HG03045 (cell line): ENCODE data around the gene MAG.
A peak's percentile ranks its signal among the peaks of the same experiment; 100 is the strongest.

Experiments used
- ATAC-seq: cut with Tn5 transposase; IDR thresholded peaks from one replicate; pipeline ENCODE4 v1.9.1; 2021; ENCODE audit warnings: mild to moderate bottlenecking, moderate library complexity; ENCODE audit not compliant: unreplicated experiment

Gene MAG, protein sequence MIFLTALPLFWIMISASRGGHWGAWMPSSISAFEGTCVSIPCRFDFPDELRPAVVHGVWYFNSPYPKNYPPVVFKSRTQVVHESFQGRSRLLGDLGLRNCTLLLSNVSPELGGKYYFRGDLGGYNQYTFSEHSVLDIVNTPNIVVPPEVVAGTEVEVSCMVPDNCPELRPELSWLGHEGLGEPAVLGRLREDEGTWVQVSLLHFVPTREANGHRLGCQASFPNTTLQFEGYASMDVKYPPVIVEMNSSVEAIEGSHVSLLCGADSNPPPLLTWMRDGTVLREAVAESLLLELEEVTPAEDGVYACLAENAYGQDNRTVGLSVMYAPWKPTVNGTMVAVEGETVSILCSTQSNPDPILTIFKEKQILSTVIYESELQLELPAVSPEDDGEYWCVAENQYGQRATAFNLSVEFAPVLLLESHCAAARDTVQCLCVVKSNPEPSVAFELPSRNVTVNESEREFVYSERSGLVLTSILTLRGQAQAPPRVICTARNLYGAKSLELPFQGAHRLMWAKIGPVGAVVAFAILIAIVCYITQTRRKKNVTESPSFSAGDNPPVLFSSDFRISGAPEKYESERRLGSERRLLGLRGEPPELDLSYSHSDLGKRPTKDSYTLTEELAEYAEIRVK

DNA sequence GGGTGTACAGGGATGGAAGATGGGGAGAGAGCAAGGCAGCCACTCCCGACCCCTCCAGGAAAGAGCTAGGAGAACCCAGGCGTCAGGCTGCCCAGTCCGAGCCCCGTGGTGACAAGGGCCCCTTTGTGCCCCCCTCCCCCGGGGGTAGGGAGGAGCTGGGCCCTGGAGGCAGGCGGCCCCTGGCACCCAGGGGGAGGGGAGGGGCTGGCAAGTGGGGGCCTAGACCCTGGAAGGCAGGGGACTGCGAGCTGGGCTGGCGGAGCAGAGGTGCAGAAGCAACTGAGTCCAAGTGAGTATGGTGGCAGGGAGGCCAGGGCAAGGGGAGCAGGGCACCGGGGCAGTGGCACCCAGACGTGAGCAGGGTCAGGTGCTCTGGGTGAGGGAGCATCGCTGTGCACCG is at the start of gene MAG:
MAG (plus strand) TSS at position 246 of the 400 bp plus-strand sequence. CDS start 3,248 bp downstream, outside the sequence.
- no peak for ATAC-seq

DNA sequence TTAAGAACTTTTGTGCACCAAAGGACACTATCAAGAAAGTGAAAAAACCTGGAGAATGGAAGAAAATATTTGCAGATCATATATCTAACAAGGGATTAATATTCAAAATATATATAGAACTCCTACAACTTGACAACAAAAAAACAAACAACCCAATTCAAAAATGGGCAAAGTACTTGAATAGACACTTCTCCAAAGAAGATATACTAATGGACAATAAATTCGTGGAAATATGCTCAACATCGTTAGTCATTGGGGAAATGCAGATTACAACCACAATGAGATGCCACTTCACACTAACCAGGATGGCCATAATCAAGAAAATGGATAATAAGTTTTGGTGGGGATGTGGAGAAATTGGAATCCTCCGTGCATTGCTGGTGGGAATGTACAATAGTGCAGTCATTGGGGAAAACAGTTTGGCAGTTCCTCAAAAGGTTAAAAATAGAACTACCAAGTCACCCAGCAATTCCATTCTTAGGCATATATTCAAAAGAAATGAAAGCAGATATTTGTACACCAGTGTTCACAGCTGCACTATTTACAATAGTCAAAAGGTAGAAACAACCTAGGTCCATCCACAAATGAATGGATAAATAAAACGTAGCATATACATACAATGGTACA is 45.4 kb upstream of the MAG start:
- ATAC-seq: no peak

DNA sequence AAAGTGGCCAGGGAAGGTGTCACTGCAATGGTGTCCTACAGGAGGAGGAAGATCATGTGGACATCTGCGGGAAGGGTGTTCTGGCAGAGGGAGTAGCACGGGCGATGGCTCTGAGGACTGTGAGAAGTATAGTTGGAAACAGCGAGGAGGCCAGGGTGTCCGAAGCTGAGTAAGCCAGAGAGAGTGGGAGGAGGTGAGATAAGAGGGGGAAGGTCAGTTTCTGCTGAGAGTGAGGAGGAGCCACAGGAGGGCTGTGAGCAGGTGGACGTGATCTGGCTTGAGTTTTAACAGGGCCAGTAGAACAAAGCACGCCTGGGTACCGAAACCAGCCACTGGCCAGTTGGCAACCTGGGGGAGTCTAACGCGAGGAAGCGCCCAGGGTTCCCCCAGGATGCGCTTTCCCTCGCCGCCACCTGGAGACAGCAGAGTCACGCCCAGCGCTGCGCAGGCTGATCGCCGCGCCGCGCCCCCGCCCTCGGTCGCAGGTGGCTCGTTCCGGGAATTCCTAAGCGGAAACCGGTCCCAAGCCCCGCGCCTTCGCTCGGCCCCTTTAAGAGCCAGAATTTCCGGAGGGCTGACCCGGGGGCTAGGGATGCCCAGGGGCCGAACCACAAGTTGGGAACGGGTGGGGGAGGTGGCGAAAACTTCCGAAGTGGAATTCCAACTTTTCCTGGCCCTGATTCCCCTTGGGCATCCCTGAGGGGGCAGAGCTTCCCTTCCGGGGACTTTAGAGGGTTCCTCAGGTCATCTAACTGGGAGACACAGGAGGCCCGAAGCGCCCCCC is 44.2 kb upstream of the MAG start:
- peak; percentile 44 for ATAC-seq

DNA sequence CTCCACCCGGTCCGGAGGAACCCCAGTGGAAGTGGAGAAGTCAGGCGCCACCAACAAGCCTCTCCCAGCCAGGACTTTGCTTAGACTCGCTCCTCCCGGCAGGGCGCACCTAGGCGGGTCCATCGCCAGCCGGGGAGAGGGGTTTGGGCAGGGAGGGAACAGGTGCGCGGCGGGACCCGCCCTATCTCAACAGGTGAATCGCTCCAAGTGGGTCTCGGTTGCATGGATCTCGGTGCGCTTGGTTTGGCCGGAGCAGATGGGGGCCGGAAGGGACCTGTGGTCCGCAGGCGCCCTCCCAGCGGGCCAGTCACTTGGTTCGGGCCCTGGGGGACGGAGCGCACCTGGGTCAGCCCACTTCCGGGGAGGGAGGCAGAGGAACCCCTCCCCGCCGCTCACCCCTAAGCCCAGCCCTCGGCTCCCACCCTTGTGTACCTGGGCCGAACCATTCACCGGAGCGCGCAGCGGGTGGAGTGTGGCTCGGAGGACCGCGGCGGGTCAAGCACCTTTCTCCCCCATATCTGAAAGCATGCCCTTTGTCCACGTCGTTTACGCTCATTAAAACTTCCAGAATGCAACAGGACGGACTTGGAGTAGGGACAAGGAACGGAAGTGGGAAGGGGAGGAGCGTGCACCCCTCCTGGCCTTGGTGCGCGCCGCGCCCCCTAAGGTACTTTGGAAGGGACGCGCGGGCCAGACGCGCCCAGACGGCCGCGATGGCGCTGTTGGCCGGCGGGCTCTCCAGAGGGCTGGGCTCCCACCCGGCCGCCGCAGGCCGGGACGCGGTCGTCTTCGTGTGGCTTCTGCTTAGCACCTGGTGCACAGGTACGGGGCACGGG is 43.4 kb upstream of the MAG start, which contains the start of gene LSR:
LSR (plus strand) TSS at position 693 of the 836 bp plus-strand sequence; CDS start at position 714, 21 bp downstream.
- peak; percentile 75 for ATAC-seq

DNA sequence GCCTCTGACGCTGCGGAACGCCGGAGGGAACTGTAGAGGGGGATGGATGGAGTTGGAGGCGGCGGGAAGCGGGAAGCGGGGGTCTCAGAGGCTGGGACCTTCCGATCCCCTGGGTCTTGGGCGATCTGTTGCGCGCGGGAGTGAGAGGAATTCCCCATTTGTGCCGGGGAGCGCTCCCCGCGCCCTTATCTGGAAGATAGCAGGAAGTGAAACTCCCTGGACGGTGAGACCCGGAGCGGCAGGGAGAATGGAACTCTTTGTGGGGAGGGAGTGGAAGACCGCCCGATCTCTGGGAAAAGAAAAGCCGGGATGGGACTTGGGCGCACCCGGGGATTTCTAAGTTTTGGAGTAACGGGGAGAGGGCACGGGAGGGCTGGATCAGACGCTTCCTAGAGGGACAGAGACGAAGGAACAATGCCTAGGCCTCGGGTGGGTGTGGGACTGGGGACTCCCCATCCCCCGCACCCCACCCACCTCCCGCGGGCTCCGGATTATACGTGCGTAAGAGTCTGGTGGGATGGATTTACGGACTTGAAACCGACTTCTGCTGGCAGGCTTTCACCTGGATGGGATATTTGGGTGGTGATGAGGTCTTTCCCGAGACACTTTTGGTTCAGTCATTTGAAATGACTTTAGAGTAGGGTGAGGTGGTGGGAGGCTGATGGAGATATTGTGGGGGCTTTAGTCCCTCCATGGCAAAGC is 42.7 kb upstream of the MAG start:
- ATAC-seq: peak; percentile 6

DNA sequence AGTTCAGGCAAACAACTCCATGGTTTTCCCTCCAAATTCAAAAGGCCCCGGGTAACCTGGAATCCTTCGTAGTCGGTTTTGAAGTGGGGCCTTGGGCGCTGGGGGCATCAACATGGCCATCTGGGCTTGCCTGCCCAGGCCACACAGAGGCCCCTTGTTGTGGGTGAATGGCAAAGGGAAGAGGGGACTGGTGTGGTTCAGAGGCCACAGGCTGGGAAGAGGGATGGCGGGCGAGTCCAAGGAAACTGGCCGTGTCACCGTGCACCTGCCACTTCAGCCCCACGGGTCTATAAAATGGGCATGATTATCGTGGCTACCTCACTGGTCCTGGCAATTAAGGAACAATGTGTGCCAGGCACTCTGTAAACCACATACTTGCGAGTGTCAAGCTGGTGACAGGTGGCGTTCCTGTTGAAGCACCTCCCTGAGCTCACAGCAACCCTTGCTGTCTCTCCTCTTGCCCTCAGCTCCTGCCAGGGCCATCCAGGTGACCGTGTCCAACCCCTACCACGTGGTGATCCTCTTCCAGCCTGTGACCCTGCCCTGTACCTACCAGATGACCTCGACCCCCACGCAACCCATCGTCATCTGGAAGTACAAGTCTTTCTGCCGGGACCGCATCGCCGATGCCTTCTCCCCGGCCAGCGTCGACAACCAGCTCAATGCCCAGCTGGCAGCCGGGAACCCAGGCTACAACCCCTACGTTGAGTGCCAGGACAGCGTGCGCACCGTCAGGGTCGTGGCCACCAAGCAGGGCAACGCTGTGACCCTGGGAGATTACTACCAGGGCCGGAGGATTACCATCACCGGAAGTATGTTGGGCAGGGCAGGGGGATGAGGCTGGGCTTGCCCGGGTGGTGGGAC is 41.9 kb upstream of the MAG start:
- no peak for ATAC-seq

DNA sequence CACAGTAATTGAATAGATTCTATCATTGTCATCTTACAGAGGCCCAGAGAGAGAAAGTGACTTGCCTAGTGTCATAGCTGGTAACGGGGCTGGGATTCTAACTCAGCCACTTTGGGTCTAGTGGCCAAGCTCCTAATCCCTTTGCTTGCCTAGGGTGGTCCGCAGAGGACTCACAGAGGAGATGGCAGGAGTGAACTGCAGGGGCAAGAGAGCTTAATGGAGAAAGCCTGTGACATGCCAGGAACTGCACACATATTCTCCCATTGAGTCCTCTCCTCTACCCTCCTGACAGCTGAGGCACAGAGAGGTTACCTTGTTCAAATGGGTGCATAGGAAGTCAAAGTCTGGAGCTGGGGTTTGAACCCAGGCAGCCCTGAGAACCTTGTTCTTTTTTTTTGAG is 40.5 kb upstream of the MAG start:
- no peak for ATAC-seq

DNA sequence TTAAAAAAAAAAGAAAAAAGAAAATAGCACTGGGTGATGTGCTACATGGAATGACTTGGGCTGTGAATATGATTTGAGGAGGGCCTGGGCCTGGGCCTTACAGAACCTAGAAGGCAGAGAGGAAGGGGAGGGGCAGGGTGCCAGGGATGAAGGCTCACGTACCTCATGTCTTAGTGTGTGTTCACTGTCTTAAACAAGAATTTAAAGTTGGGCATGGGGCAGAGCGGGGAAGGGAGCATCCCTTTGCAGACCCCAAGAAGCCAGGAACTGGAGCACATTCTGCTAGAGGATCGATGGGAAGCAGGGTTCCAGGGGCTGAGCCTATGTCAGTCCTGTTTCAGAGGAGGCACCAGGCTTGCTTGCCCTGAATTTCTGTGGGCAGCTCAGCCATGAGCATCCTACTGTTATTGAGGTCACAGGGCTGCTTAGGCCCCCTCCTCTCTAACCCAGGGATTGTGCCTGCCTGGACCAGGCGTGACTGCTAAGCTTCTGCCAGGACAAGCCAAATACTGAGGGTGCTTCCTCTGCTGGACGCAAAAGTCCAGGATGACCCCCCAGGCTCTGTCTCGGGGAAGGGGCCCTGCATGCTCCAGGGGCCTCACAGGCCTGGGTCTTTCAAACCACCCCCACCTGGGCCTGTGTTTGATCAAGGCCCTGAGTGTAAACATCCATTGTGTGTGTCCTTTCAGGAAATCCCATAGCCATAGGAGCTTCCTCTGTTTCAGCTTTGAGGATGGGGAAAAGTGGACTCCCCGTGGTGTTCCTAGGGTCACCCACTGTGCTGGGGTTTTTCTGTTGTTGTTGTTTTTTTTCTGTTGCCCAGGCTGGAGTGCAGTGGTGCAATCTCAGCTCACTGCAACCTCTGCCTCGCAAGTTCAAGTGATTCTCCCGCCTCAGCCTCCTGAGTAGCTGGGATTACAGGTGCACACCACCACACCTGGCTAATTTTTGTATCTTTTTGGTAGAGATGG is 38.4 kb upstream of the MAG start:
- ATAC-seq: no peak

DNA sequence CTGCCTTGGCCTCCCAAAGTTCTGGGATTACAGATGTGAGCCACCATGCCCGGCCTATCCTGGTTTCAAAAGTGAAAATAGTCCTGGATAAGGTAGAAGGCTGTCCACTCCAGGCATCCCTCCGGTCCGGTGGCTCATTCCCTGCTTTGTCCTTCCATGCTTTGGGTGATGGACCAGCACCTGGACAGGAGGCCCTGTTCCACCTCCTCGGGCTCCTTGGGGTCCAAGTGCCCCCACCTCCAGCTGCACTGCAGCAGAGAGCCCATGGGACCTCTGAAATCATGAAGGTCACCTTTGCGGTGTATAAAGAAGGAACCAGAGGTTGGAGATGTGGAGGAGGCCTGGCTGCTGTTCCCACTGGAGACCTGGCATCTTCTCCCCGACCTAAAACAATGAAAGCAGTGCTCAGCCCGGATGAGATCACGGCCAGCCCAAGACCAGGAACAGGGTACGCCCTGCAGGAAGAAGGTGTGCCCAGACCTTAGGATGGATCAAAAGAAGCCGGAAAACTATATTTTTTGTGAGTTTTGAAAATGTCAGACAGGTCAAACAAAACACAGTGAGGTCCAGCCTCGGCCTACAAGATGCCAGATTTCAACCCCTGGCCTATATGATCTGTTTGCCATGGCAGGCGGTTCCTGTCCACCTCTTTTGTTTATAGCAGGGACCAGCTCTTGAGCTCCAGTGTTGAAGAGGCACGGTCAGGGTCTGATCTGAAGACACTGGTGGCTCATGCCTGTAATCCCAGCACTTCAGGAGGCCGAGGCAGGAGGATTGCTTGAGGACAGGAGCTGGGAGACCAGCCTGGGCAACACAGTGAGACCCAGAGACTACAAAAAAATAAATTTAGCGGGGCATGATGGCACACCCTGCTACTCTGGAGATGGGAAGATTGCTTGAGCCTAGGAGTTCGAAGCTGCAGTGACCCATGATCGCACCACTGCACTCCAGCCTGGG is 37.3 kb upstream of the MAG start:
- ATAC-seq: no peak

DNA sequence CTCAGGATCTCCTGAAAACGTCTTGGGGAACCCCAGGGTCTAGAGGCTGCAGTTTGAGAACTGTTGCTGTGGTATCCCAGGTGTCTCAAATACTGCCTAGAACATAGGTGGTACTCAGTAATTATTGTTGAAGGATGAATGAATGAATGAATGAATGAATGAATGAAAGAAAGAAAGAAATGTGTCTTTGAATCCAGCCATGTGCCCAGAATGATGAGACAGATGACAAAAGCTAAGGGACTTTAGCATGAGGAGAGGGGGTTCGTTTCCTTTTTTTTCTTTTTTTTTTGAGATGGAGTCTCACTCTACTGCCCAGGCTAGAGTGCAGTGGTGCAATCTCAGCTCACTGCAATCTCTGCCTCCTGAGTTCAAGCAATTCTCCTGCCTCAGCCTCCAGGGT is 35.4 kb upstream of the MAG start:
- ATAC-seq: no peak

DNA sequence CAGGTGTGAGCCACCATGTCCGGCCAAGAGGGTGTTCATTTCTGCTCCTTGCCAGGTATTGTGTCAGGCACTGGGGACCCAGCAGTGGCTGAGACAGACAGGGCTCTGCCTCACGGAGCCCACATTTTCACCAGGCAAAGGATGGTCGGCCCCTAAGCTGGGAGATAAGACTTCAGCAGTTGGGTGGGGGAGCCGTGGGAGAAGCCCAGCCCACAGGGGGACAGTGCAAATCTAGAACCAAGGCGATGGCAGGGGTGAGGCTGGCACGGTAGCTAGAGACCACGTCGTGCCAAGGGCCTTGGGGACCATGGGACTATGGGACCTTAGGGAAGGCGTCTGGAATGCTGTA is 34.9 kb upstream of the MAG start:
- no peak for ATAC-seq

DNA sequence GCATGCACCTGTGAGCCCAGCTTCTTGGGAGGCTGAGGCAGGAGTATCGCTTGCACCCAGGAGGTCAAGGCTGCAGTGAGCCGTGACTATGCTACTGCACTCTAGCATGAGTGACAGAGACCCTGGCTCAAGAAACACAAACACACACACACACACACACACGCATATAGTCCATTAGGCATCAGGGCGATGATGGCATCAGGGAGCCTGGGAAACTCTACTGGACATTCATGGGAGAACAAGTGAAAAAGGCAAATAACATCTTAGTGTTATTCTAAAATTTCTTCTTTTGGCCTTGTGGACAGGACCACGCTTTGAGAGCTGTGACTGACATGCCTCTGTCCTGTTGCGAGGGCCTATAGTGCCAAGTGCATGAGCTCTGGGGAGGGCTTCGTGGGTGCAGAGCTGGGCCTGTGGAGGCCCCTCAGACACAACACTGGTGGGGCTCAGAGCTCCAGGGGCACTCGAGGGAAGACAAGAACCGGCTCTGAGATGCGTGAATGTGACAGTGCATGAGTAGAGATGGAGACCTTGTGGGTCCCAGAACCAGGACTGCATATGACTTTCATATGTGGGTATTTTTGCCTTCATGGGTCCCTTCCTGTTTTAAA is 31.2 kb upstream of the MAG start:
- no peak for ATAC-seq

DNA sequence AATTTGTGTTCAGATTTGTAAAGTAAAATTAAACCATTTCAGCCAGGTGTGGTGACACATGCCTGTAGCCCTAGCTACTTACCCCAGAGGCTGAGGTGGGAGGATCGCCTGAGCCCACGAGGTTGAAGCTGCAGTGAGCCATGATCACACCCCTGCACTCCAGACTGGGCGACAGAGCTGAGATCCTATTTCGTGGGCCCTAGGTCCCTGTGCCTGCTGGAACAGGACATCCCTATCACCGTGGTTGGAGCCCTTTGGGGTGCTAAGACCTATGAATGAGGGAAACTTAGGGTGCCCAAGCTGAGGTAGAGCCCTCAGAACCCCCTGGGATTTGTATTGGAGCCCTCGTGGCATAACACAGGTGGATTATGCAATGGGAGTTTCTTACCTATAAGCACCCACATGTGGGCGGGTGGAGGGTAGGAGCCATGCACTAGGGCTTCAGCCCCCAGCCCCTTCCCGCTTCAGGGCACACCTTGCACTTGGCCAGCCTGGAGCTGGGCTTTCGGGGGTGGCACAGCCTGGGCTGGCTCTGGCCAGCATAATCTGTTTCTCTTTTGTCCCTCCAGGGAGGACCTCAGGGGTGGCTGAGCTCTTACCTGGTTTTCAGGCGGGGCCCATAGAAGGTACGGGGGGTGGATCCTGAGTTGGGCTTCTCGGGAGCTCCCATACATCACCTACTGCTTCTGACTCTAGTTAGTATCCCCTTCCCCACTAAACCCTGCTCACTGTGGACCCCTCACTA is 30.4 kb upstream of the MAG start:
- ATAC-seq: no peak

DNA sequence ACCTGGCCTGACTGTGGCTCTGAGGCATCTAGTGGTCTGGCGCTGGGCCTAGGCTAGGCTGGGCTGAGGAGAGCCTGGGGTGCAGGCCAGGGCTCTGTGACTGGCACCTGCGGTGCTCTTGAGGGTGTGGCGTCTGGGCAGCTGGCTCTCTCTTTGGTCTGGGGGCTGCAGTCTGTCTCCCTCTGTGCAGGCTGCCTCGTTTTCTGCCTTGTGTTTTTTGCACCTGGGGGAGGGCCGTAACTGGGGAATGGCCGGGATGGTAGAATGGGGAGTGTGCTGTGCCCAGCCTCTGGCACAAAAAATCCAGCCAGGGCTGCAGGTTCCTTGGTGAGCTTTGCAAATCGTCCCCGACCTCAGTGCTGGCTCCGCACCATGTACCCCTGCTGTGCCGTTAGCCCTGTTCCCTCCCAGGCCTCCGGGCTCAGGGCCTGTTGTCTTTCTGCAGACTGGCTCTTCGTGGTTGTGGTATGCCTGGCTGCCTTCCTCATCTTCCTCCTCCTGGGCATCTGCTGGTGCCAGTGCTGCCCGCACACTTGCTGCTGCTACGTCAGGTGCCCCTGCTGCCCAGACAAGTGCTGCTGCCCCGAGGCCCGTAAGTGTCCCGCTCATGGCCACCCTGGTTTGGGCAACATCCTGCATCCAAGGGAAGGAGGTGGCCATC is 29.7 kb upstream of the MAG start:
- no peak for ATAC-seq
